Stimulated activated CD4-positive, alpha-beta T cell treated with anti-CD3 and anti-CD28 coated beads, Interleukin-15, amount 100 ng/mL, for 24 hours (primary cell): ENCODE results near the gene MEAK7.

Experiments used
- DNase-seq: peaks from one replicate; pipeline ENCODE4 v3.0.0-alpha.2; 2020

MEAK7 gene

DNA sequence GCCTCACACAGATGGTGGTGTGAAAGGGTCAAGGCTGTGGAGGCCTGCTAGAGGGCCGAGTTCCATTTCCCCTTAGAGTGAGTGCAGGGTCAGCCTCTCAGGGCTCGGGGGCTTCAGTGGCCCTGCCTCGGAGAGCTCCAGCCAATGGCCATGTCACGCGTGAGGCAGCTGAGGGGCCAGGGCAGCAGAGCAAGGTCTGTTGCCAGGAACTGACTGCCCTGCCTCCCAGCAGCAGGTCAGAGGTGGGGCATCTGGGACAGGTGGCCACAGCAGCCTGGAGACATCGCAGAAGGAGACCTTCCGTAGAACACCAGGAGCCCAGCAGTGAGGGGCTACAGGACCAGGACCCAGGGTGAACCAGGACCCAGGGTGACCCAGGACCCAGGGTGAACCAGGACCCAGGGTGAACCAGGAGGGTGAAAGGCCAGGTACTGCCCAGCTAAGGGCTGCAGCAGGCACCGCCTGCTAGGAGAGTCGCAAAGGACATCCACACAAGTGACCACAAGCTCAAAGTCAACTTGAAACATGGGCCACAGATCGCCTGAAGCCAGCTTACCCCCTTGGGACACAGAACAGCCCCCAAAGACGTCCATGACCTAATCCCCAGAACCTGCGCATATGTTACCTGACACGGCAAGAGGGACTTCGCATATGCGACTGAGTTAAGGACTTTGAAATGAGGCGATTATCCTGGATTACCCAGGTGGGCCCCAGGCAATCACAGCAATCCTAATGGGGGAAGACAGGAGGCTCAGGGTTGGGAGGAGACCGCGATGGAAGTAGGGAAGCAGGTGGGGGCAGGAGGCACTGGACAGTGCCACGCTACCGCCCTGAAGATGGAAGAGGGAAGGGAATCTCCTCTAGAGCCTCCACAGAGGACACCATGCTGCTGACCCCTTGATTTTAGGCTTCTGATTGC is 4.8 kb upstream of the MEAK7 start:
- no peak for DNase-seq

DNA sequence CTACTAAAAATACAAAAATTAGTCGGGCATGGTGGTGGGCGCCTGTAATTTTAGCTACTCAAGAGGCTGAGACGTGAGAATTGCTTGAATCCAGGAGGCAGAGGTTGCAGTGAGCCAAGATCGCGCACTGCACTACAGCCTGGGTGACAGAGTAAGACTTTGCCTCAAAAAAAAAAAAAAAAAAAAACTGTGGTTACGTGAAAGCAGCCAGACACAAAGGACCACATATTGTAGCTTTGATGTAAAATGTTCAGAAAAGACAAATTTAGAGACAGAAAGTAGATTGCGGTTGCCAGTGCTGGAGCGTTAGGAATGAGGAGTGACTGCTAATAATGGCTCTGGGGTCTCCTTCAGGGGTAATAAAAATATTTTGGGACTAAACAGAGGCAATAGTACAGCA is 4.0 kb upstream of the MEAK7 start:
- DNase-seq: no peak

DNA sequence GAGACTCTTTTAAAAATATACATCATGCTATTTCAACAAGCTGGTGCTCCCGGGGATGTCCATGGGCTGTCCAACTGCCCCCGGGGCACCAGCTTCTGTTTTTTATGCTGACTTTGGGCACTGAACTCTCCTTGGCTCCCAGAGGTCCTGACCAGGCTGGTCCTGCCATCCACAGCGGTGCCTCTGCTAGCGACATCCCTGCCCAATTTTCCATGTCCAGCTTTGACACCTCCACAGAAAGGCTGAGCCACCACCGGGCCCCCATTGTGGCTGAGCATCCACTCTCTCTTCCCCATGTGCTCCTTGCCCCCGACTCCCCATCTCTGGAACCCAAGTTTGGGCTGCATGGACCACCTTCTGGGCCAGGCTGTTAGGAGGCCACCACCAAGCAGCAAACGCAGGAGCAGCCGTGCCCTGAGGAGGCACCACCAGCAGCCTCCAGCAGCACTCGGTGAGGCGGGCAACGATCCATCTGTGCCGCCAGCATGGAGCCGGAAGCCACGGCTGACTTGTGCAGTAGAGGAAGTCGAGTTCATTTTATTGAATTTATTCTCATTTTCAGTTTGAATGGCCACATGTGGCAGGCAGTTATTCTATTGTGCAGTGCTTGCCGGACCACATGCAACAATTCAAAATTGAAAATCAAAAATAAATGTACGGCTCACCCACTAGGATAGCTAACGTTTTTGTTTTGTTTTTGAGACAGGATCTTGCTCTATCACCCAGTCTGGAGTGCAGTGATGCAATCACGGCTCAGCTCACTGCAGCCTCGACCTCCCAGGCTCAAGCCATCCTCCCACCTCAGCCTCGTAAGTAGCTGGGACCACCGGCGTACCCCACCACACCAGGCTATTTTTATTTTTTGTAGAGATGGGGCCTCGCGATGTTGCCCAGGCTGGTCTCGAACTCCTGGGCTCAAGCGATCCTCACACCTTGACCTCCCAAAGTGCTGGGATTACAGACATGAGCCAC is 2.8 kb upstream of the MEAK7 start:
- DNase-seq: peak; percentile 54

GRCh38 chr16:84505249-84506187 is 1.1 kb upstream of the MEAK7 start:
- DNase-seq: no peak

GRCh38 chr16:84503751-84504395 is 586 bp downstream of the MEAK7 start:
- no peak for DNase-seq

- DNase-seq: no peak
These were observed 1.9 kb downstream of the MEAK7 start for GRCh38 chr16:84502581-84502980.

- no peak for DNase-seq
These were observed 2.4 kb downstream of the MEAK7 start for GRCh38 chr16:84502075-84502474.

DNA sequence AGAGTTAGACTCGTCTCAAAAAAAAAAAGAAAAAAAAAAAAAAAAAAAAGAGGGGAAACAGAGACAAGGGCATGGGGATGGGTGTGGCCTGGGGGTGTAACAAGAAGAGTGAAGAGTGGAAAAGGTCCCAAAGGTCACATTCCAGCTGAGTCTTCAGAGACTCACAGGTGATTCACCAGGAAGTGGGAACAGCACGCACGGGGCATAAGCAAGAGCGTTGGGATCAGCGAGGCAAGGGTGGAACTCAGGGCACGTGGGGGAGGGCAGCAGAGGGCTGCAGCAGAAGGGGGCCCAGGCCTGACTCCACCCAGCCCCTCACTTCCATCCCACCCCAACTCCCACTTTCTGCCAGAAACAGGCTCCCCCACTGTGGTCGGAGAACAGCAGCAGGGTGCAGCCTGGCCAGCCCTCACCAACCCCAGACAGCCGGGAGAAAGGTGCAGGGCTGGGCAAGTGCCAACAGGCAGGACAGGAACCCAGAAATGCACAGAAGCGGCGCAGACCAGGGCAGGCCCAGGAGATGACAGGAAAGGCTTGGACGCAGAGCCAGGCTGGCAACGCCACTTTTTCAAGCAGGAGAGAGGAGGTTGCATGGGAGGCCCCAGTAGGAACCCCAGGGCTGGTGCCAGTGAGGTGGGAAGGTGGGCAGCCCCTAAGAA is 3.3 kb downstream of the MEAK7 start:
- DNase-seq: no peak

GRCh38 chr16:84500531-84500930 is 3.9 kb downstream of the MEAK7 start:
- no peak for DNase-seq

DNA sequence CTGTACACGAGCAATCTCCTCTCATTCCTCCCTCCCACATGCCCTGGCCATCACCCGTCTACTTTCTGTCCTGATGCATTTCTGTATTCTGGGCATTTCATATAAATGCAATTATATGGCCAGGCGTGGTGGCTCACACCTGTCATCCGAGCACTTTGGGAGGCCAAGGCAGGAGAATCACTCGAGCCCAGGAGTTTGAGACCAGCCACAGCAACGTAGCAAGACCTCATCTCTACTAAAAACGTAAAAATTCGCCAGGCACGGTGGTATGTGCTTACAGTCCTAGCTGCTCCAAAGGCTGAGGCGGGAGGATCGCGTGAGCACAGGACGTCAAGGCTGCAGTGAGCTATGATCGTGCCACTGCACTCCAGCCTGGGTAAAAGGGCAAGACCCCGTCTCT is 4.8 kb downstream of the MEAK7 start:
- no peak for DNase-seq

GRCh38 chr16:84498859-84499620 is 5.4 kb downstream of the MEAK7 start:
- no peak for DNase-seq

DNA sequence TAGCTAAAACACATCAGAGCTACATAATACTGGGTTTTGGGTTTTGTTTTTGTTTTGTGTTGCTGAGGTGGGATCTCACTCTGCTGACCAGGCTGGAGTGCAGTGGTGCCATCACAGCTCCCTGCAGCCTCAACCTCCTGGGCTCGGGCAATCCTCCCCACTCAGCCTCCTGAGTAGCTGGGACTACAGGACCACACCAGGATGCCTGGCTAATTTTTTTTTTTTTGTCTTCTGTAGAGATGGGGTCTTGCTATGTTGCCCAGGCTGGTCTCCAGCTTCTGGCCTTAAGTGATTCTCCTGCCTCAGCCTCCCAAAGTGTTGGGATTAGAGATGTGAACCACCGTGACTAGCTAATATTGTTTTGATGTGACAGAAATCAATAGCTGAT is 6.2 kb downstream of the MEAK7 start:
- DNase-seq: no peak

- no peak for DNase-seq
These were observed 6.8 kb downstream of the MEAK7 start for GRCh38 chr16:84497418-84498222.

DNA sequence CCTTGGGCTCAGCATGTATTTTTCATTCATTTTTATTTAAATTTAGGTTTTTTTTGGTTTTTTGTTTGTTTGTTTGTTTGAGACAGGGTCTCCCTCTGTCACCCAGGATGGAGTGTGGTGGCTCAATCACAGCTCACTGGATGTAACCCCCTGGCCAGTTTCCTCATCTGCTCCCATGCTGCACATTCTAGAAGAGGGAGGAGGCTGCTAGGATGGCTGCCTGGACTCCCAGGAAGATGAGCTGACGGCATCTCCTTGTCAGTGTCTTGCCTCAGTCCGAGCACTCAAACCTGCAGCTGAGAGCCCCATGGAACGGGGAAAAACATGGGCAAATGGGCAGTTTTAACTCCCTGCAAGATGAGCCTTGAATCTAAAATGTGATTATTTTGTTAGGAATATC is 7.5 kb downstream of the MEAK7 start:
- no peak for DNase-seq

DNA sequence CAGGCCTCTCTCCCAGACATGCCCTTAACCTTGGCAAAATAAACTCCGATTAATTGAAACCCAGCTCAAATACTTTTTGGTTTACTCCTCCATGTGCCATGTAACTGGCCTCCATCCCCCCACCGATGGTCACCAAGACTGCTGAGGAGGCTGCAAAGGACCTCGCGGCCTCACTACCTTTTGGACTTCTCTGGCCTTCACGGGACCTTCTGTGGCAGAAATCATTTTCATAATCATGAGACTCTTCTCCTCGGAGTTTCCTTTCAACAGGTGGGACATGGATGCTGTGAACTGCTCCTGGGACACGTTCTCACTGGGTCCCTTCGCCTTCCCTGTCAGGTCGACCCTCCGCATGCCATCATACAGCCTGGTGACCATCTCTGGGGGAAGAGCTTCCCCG is 9.0 kb downstream of the MEAK7 start:
- DNase-seq: no peak

GRCh38 chr16:84489131-84489530 is 15.3 kb downstream of the MEAK7 start:
- DNase-seq: no peak

DNA sequence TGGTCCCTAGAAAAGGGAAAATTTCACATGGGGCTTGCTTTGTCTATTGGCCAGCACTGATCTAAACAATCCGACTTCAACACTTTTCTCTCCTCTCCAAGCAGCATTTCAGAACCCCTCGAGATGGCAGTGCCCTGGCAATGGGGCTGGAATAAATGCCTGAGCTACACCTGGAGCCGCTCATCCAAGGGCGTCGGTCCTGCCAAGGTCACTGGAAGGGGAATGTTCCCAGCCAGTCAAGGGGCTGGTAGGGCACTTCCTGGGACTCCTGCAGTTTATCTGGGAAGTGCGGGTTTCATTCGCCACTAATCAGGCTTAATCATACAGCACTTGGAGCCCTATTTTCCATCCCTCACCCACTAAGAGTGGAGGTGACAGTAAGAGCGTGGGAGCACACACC is 17.1 kb downstream of the MEAK7 start:
- DNase-seq: no peak

- no peak for DNase-seq
These were observed 17.8 kb downstream of the MEAK7 start for GRCh38 chr16:84486551-84487235.

DNA sequence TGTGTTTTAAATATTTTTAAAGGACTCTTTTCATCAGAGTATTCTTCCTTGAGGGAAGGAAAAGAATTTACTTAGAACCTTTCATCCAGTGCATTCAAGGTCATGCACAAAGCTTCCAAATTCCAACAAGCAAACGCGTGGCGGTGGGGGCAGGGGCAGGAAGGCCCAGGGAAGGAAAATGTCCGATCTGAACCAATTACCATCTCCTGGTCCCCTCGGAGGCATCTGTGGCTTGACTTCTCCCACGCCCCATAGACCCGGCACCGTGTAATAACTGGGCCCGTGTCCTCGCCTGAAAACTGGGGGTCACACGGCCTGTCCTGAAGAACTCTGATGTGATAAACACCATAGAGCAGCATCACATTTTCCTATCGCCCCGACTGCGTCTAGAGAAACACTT is 18.3 kb downstream of the MEAK7 start:
- no peak for DNase-seq
